Chondrocyte (in vitro differentiated cells): ENCODE measurements around the gene ATG7. TPM values are rescaled to one million over a fixed set of nuclear protein-coding genes. Genes with fewer than 3 reads are reported as not detected.
A peak's percentile ranks its signal among the peaks of the same experiment; 100 is the strongest.

ENCODE experiments used
- DNase-seq: peaks from one replicate; pipeline ENCODE4 v3.0.0; 2021; ENCODE audit warnings: mixed read lengths, low spot score
- H3K27ac Mint-ChIP-seq: one replicate; pipeline ENCODE4 v1.8.0; 2021; ENCODE audit warnings: mild to moderate bottlenecking, moderate library complexity, mixed read lengths; ENCODE audit not compliant: unreplicated experiment
- H3K27me3 Mint-ChIP-seq: 2 replicates; pipeline ENCODE4 v1.8.0; 2021; ENCODE audit warnings: low read depth, mixed read lengths
- H3K36me3 Mint-ChIP-seq: 2 replicates; pipeline ENCODE4 v1.8.0; 2021; ENCODE audit warnings: low read depth, mixed read lengths
- H3K4me1 Mint-ChIP-seq: 2 replicates; pipeline ENCODE4 v1.8.0; 2021; ENCODE audit warnings: low read depth, mild to moderate bottlenecking, mixed read lengths
- H3K4me3 Mint-ChIP-seq: one replicate; pipeline ENCODE4 v1.8.0; 2021; ENCODE audit warnings: mild to moderate bottlenecking, moderate library complexity, mixed read lengths; ENCODE audit not compliant: unreplicated experiment
- H3K9me3 Mint-ChIP-seq: 2 replicates; pipeline ENCODE4 v1.8.0; 2021; ENCODE audit warnings: low read depth, mixed read lengths
- CTCF ChIP-seq: fragments of 200-600 bp; sonication (generic); IDR thresholded peaks from 2 replicates; pipeline ENCODE4 v1.5.0; 2021; ENCODE audit warnings: antibody characterized with exemption, mild to moderate bottlenecking, moderate library complexity
- total RNA-seq: library from RNA; stranded (reverse); gene quantifications from 3 replicates; pipeline ENCODE4 v1.2.1, GENCODE V29; 2021

Gene ATG7
- total RNA-seq, 1 donor from 2014 or later: 27.4 TPM

- no peak for DNase-seq
- H3K9me3 Mint-ChIP-seq: no peaks in the 10 kb centered on the region
- no peak overlapping the region for H3K27ac Mint-ChIP-seq
- no peaks in the 10 kb centered on the region for H3K27me3 Mint-ChIP-seq
- H3K4me1 Mint-ChIP-seq: peaks cover 15% of the 10 kb centered on the region
- H3K4me3 Mint-ChIP-seq: no peak overlapping the region
- H3K36me3 Mint-ChIP-seq: peaks cover 16% of the 10 kb centered on the region
- TF ChIP-seq CTCF: no peak
These were observed 42.1 kb upstream of the ATG7 start for GRCh38 chr3:11230125-11230524.

- TF ChIP-seq CTCF: no peak
- Mint-ChIP-seq H3K9me3 (no peaks in the 10 kb centered on the region), H3K4me3 (no peak overlapping the region)
These were observed 41.4 kb upstream of the ATG7 start for GRCh38 chr3:11230832-11231231.

GRCh38 chr3:11235385-11235784 is 36.8 kb upstream of the ATG7 start:
- H3K9me3 Mint-ChIP-seq: peaks cover 7% of the 10 kb centered on the region
- DNase-seq: no peak
- no peak overlapping the region for H3K4me3 Mint-ChIP-seq
- peaks cover 38% of the 10 kb centered on the region for H3K4me1 Mint-ChIP-seq
- H3K27ac Mint-ChIP-seq: no peak overlapping the region
- peaks cover 11% of the 10 kb centered on the region for H3K36me3 Mint-ChIP-seq
- no peaks in the 10 kb centered on the region for H3K27me3 Mint-ChIP-seq
- no peak for TF ChIP-seq CTCF

More at GRCh38 chr3:11230832-11231231, 41.4 kb upstream of the ATG7 start:
- H3K36me3 Mint-ChIP-seq: peaks cover 15% of the 10 kb centered on the region
- no peak overlapping the region for H3K27ac Mint-ChIP-seq
- no peaks in the 10 kb centered on the region for H3K27me3 Mint-ChIP-seq
- H3K4me1 Mint-ChIP-seq: peaks cover 13% of the 10 kb centered on the region
- DNase-seq: no peak

DNA sequence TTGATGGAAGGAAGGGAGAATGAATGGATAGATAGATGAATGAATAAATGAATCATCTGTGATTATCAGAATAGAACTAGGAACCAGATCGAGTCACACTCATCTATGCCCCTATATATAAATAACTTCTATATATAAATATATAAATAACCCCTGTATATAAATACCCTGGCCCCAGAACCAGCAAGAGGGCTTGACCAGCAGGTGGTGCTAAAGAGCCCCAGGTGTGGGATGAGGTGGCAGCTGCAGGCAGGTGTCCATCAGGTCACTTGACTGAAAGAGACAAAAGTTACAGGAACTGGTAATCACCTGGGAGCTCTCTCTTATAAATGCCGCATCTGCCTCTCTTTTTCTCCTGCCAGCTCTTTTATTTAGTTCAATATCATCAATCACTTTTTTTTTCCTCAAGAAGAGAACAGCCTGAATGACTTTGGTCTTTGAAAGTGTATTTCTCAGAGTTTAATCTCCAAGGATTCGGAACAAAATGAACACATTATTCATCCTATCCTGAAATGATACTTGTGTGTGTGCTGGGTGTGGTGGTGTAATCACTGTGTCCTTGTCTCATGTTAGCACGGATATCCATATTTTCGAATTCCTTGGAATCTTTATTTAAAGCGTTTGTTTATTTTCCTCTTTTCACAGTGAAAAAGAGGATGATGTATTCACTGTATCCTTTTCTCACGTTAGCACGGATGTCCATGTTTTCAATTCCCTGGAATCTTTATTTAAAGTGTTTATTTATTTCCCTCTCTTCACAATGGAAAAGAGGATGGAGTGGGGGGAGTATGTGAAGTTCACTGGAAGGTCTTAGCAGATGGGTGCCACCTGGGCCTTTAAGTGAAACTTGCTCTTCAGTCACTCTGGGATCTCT is 35.4 kb upstream of the ATG7 start:
- H3K27me3 Mint-ChIP-seq: no peaks in the 10 kb centered on the region
- peak; percentile 88 for TF ChIP-seq CTCF
- H3K36me3 Mint-ChIP-seq: peaks cover 14% of the 10 kb centered on the region
- H3K4me3 Mint-ChIP-seq: no peak overlapping the region
- peaks cover 7% of the 10 kb centered on the region for H3K9me3 Mint-ChIP-seq
- H3K27ac Mint-ChIP-seq: peak overlapping the region; percentile 96
- no peak for DNase-seq
- H3K4me1 Mint-ChIP-seq: peaks cover 42% of the 10 kb centered on the region

- no peak for DNase-seq
- H3K4me3 Mint-ChIP-seq: peak overlapping the region; percentile 22
- H3K27ac Mint-ChIP-seq: peak overlapping the region; percentile 96
- peaks cover 9% of the 10 kb centered on the region for H3K36me3 Mint-ChIP-seq
- H3K4me1 Mint-ChIP-seq: peaks cover 42% of the 10 kb centered on the region
- peaks cover 7% of the 10 kb centered on the region for H3K9me3 Mint-ChIP-seq
- no peak for TF ChIP-seq CTCF
- no peaks in the 10 kb centered on the region for H3K27me3 Mint-ChIP-seq
These were observed 34.1 kb upstream of the ATG7 start for GRCh38 chr3:11238060-11238459.
